Astrocyte (in vitro differentiated cells and primary cell): ENCODE results near the gene CCSER2.

Source experiments
- EZH2 ChIP-seq: IDR thresholded peaks from 2 replicates; pipeline ENCODE4 v1.6.1; 2012; ENCODE audit warnings: mild to moderate bottlenecking, low read length, inconsistent platforms; ENCODE audit not compliant: insufficient read depth
- TF ChIP-seq, protein P1 (sequence below): IDR thresholded peaks from 2 replicates; pipeline ENCODE4 v1.5.1; 2011; ENCODE audit warnings: low read depth, mild to moderate bottlenecking, inconsistent platforms, low read length, moderate library complexity; ENCODE audit not compliant: insufficient read depth

DNA sequence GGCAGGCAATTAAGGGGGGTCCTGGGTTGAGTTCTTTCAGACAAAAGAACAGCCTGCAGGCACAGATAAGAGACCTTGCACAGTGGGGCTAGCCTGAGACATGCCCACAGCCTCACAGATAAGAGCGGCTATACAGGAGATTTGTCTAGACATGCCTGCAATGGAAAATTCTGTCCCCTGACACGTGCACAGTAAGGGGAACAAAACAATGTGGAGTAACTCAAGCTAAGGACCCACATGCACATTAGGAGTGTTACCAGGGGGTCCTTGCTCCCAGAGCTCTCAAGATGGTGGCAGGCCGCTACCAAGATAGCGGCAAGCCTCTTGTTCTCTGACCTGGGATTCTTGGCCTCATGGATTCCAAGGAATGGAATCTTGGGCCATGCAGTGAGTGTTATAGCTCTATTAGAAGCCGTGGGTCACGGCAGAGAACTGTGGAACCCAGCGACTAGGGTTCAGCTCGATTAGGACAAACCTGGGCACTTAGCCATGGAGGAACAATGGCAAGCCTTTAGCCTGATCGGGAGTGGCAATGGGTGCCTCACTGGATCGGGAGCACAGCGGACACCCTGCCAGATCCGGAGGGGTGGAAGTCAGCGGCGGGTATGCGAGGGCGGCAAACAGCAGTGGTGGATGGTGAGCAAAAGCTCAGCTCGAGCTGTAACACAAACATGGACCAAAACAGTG, 196.9 kb downstream of the CCSER2 start:
- TF ChIP-seq, protein P1, sequence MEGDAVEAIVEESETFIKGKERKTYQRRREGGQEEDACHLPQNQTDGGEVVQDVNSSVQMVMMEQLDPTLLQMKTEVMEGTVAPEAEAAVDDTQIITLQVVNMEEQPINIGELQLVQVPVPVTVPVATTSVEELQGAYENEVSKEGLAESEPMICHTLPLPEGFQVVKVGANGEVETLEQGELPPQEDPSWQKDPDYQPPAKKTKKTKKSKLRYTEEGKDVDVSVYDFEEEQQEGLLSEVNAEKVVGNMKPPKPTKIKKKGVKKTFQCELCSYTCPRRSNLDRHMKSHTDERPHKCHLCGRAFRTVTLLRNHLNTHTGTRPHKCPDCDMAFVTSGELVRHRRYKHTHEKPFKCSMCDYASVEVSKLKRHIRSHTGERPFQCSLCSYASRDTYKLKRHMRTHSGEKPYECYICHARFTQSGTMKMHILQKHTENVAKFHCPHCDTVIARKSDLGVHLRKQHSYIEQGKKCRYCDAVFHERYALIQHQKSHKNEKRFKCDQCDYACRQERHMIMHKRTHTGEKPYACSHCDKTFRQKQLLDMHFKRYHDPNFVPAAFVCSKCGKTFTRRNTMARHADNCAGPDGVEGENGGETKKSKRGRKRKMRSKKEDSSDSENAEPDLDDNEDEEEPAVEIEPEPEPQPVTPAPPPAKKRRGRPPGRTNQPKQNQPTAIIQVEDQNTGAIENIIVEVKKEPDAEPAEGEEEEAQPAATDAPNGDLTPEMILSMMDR: no peak
- no peak for TF ChIP-seq EZH2
